CD14-positive monocyte (primary cell): ENCODE measurements around the gene SLC22A4. TPM values are rescaled to one million over a fixed set of nuclear protein-coding genes. Genes with fewer than 3 reads are reported as not detected.

Experiments used
- DNase-seq, 3 donors: peaks; one replicate each; pipeline ENCODE4 v3.0.0-alpha.2; 2011 to 2022
- H2AFZ ChIP-seq: 2 replicates; pipeline ENCODE4 v1.6.0; 2012; ENCODE audit warnings: mild to moderate bottlenecking, low read depth, low read length, inconsistent platforms; ENCODE audit not compliant: insufficient read depth, poor library complexity, severe bottlenecking
- H3K27ac ChIP-seq, 2 donors: 1 replicate in 1 of 2; 2 replicates in 1 of 2; pipeline ENCODE4 v1.5.1; 2012 to 2013; ENCODE audit warnings: low read length in 2 of 2, control low read depth in 1 of 2, inconsistent platforms in 1 of 2, low read depth in 1 of 2, mild to moderate bottlenecking in 1 of 2
- H3K27me3 ChIP-seq, 2 donors: one replicate each; pipeline versions ENCODE4 v1.6.0 to v1.6.1; 2011 to 2013; ENCODE audit warnings: low read length in 2 of 2; ENCODE audit not compliant: control insufficient read depth in 2 of 2, insufficient read depth in 2 of 2
- H3K36me3 ChIP-seq, 2 donors: replicated peaks in 1 of 2; 1 replicate in 1 of 2; 2 replicates in 1 of 2; pipeline versions ENCODE4 v1.5.1 to v1.6.1; 2012 to 2013; ENCODE audit warnings: low read length in 2 of 2, control low read depth in 1 of 2, inconsistent platforms in 1 of 2, mild to moderate bottlenecking in 1 of 2; ENCODE audit not compliant: insufficient read depth in 2 of 2, control insufficient read depth in 1 of 2
- H3K4me1 ChIP-seq, 2 donors: 1 replicate in 1 of 2; 2 replicates in 1 of 2; pipeline versions ENCODE4 v1.5.1 to v1.6.1; 2012 to 2013; ENCODE audit warnings: low read length in 2 of 2, control low read depth in 1 of 2, inconsistent platforms in 1 of 2, mild to moderate bottlenecking in 1 of 2, moderate library complexity in 1 of 2; ENCODE audit not compliant: insufficient read depth in 2 of 2, control insufficient read depth in 1 of 2
- H3K4me2 ChIP-seq: replicated peaks from 2 replicates; pipeline ENCODE3; 2012; ENCODE audit warnings: low read length, moderate library complexity, mild to moderate bottlenecking; ENCODE audit not compliant: poor library complexity, severe bottlenecking; ENCODE audit errors: extremely low read depth
- H3K4me3 ChIP-seq, 3 experiments: fragments of 200-600 bp in 1 of 3; sonication (generic) in 1 of 3; replicated peaks in 1 of 3; 1 replicate in 2 of 3; 2 replicates in 1 of 3; pipeline ENCODE4 v1.5.1; 2011 to 2013; ENCODE audit warnings: low read length in 3 of 3, mild to moderate bottlenecking in 3 of 3, control low read depth in 2 of 3, low read depth in 2 of 3, inconsistent platforms in 1 of 3, moderate library complexity in 1 of 3
- H3K79me2 ChIP-seq: 2 replicates; pipeline ENCODE4 v1.6.0; 2012; ENCODE audit warnings: mild to moderate bottlenecking, control low read depth, inconsistent platforms, low read length, moderate library complexity; ENCODE audit not compliant: insufficient read depth
- H3K9ac ChIP-seq: 2 replicates; pipeline ENCODE4 v1.6.0; 2017; ENCODE audit warnings: low read length, mild to moderate bottlenecking; ENCODE audit not compliant: insufficient read depth, poor library complexity, severe bottlenecking
- H3K9me3 ChIP-seq, 2 donors: replicated peaks in 1 of 2; 1 replicate in 1 of 2; 2 replicates in 1 of 2; pipeline versions ENCODE4 v1.5.1 to v1.6.1; 2012 to 2013; ENCODE audit warnings: low read length in 2 of 2, control low read depth in 1 of 2; ENCODE audit not compliant: control insufficient read depth in 1 of 2, insufficient read depth in 1 of 2
- H4K20me1 ChIP-seq: 2 replicates; pipeline ENCODE4 v1.6.0; 2012; ENCODE audit warnings: mild to moderate bottlenecking, low read length, control low read depth, moderate library complexity; ENCODE audit not compliant: insufficient read depth
- H3K27ac Mint-ChIP-seq, 7 donors: one replicate each; pipeline ENCODE4 v1.8.0; 2020; ENCODE audit warnings: mild to moderate bottlenecking in 7 of 7, mixed read lengths in 7 of 7, moderate library complexity in 6 of 7, inconsistent platforms in 2 of 7
- H3K27me3 Mint-ChIP-seq, 3 donors: one replicate each; pipeline ENCODE4 v1.8.0; 2021 to 2022; ENCODE audit warnings: low read depth in 3 of 3, mild to moderate bottlenecking in 3 of 3, mixed read lengths in 3 of 3, moderate library complexity in 3 of 3, inconsistent platforms in 1 of 3
- H3K36me3 Mint-ChIP-seq, 2 donors: one replicate each; pipeline ENCODE4 v1.8.0; 2020; ENCODE audit warnings: mixed read lengths in 2 of 2, inconsistent platforms in 1 of 2, mild to moderate bottlenecking in 1 of 2
- H3K4me1 Mint-ChIP-seq: one replicate; pipeline ENCODE4 v1.8.0; 2020; ENCODE audit warnings: mild to moderate bottlenecking, mixed read lengths
- H3K4me3 Mint-ChIP-seq, 2 donors: one replicate each; pipeline ENCODE4 v1.8.0; 2020; ENCODE audit warnings: mild to moderate bottlenecking in 2 of 2, mixed read lengths in 2 of 2, moderate library complexity in 1 of 2
- H3K9me3 Mint-ChIP-seq, 7 donors: one replicate each; pipeline ENCODE4 v1.8.0; 2020 to 2022; ENCODE audit warnings: mixed read lengths in 7 of 7, mild to moderate bottlenecking in 6 of 7, moderate library complexity in 6 of 7, inconsistent platforms in 2 of 7
- CTCF ChIP-seq: fragments of 200-600 bp; IDR thresholded peaks from one replicate; pipeline ENCODE4 v1.8.0; 2022; ENCODE audit warnings: antibody characterized with exemption, mild to moderate bottlenecking
- WGBS: methylation state at CpG from one replicate; pipeline ENCODE4 v1.1.5; 2013; ENCODE audit warnings: missing lambda C conversion rate; ENCODE audit not compliant: insufficient coverage; 5-methylcytosine and 5-hydroxymethylcytosine counted together
- intact Hi-C, 2 donors: fragments of 100-400 bp; cut with micrococcal nuclease; formaldehyde crosslinking; loops; one replicate each; pipeline versions ENCODE4 v1.15.0 to v1.15.1; 2023
- polyA plus RNA-seq, 3 donors: library from polyadenylated mRNA; depleted of rRNA in 1 of 3; unstranded in 2 of 3; stranded (reverse) in 1 of 3; fragments of 300-500 nt in 2 of 3; fragments of >200 nt in 1 of 3; fragmentation: Illumina TruSeq in 2 of 3; gene quantifications; 1 replicate in 2 of 3; 2 replicates in 1 of 3; pipeline ENCODE4 v1.2.3, GENCODE V29; 2012 to 2021

Gene SLC22A4
- polyA plus RNA-seq, 3 donors = 7.2 to 13.0 (median 12.2) TPM

- no peaks in the 10 kb centered on the region for H4K20me1 ChIP-seq
- no peak overlapping the region for H3K4me3 ChIP-seq
- H3K27ac ChIP-seq = no peak overlapping the region
- H3K27me3 ChIP-seq = peaks cover 0 to under 1% of the 10 kb centered on the region in 2 donors
- peak in 1 of 3 donors; percentile 44 for DNase-seq
- Mint-ChIP-seq H3K4me1 (peaks cover 7% of the 10 kb centered on the region), H3K9me3 (peaks cover 0 to 3% (median 0%) of the 10 kb centered on the region in 7 donors), H3K27ac (no peak overlapping the region), H3K4me3 (no peak overlapping the region), H3K27me3 (peaks cover 7 to 20% (median 13%) of the 10 kb centered on the region in 3 donors), H3K36me3 (no peaks in the 10 kb centered on the region)
- H3K4me1 ChIP-seq = no peaks in the 10 kb centered on the region
- no peaks in the 10 kb centered on the region for H3K36me3 ChIP-seq
- H3K9ac ChIP-seq = no peak overlapping the region
- WGBS = 70% methylated on average over 2 of the region's 7 CpGs
- intact Hi-C loops = no loop called here
- no peak for TF ChIP-seq CTCF
- no peak overlapping the region for H3K4me2 ChIP-seq
- H2AFZ ChIP-seq = no peak overlapping the region
- H3K9me3 ChIP-seq = no peaks in the 10 kb centered on the region
- no peaks in the 10 kb centered on the region for H3K79me2 ChIP-seq
Observed at GRCh38 chr5:132263548-132264261, 30.5 kb upstream of the SLC22A4 start.

GRCh38 chr5:132264546-132265335 lies 29.5 kb upstream of the SLC22A4 start:
- intact Hi-C loops = no loop called here
- no peak for TF ChIP-seq CTCF
- Mint-ChIP-seq H3K4me3 (no peak overlapping the region), H3K4me1 (peaks cover 7% of the 10 kb centered on the region), H3K27ac (no peak overlapping the region), H3K36me3 (no peaks in the 10 kb centered on the region), H3K9me3 (no peaks in the 10 kb centered on the region), H3K27me3 (peaks cover 3 to 16% (median 6%) of the 10 kb centered on the region in 3 donors)
- no peak overlapping the region for H2AFZ ChIP-seq
- H3K9ac ChIP-seq = no peak overlapping the region
- no peak for DNase-seq
- H3K4me1 ChIP-seq = no peaks in the 10 kb centered on the region
- H3K27ac ChIP-seq = no peak overlapping the region
- H3K4me3 ChIP-seq = no peak overlapping the region
- no peak overlapping the region for H3K4me2 ChIP-seq
- no peaks in the 10 kb centered on the region for H3K79me2 ChIP-seq
- H3K27me3 ChIP-seq = no peaks in the 10 kb centered on the region
- H4K20me1 ChIP-seq = no peaks in the 10 kb centered on the region
- WGBS = 54% methylated on average over 2 of the region's 4 CpGs
- no peaks in the 10 kb centered on the region for H3K9me3 ChIP-seq
- H3K36me3 ChIP-seq = no peaks in the 10 kb centered on the region
